Measurements from ENCODE around the gene GARS1.
"Not testable (repeated sequence)": the region's sequence is repeated elsewhere in the genome, so short reads cannot be mapped to it uniquely, and the experiment has no call there.

The GARS1 gene

DNA sequence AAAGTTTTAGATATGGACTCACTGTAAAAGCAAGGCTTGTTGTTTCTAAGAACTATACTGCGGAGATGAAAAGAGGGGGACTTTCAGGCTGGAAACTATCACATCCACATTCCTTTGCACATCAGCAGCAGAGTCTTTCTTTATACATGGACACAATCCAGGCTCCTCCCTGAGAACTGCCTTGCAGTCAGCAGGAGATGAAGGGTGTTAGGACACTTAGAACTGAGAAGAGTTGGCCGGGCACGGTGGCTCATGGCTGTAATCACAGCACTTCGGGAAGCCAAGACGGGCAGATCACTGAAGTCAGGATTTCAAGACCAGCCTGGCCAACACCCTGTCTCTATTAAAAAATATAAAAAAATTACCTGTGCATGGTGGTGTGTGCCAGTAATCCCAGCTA lies 9.7 kb upstream of the GARS1 start:
- no peak for DNase-seq (ENCODE audit: low read depth, low spot score)
- POLR2A ChIA-PET, result no interaction called here
- TF ChIP-seq, protein P1, sequence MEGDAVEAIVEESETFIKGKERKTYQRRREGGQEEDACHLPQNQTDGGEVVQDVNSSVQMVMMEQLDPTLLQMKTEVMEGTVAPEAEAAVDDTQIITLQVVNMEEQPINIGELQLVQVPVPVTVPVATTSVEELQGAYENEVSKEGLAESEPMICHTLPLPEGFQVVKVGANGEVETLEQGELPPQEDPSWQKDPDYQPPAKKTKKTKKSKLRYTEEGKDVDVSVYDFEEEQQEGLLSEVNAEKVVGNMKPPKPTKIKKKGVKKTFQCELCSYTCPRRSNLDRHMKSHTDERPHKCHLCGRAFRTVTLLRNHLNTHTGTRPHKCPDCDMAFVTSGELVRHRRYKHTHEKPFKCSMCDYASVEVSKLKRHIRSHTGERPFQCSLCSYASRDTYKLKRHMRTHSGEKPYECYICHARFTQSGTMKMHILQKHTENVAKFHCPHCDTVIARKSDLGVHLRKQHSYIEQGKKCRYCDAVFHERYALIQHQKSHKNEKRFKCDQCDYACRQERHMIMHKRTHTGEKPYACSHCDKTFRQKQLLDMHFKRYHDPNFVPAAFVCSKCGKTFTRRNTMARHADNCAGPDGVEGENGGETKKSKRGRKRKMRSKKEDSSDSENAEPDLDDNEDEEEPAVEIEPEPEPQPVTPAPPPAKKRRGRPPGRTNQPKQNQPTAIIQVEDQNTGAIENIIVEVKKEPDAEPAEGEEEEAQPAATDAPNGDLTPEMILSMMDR (IDR thresholded peaks at IDR 0.05; ENCODE audit: insufficient read depth, low read length, missing control alignments), result no peak
- CTCF ChIA-PET, result interaction anchor here (2.5 to 4.5 kb wide), 2 partner anchors 11 to 21 kb away, joined by 7 to 15 read pairs; no protein-coding TSS in a partner anchor
- no peak overlapping the region for H3K4me3 ChIP-seq (ENCODE audit: low read depth, low read length)

DNA sequence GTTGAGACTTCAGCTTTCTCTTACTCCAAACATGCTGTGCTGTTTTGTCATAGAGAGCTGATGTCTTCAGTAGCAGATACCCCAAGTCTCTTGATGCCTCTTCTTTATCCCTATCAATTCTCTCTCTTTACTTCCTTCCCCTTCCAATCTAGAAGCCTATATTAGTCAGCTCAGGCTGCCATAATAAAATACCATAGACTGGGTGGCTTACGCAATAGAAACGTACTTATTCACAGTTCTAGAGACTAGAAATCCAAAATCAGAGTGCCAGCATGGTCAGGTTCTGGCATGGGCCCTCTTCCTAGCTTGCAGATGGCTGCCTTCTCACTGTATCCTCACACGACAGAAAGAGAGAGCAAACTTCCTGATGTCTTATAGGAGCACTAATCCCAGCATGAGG lies 9.0 kb upstream of the GARS1 start:
- H3K4me3 ChIP-seq (ENCODE audit: low read depth, low read length), result no peak overlapping the region
- POLR2A ChIA-PET, result no interaction called here
- TF ChIP-seq, protein P1 (IDR thresholded peaks at IDR 0.05; ENCODE audit: insufficient read depth, low read length, missing control alignments), result no peak
- CTCF ChIA-PET, result interaction anchor here (4.5 kb wide), 1 partner anchor 21 kb away, joined by 15 read pairs; no protein-coding TSS in a partner anchor
- no peak for DNase-seq (ENCODE audit: low read depth, low spot score)

DNA sequence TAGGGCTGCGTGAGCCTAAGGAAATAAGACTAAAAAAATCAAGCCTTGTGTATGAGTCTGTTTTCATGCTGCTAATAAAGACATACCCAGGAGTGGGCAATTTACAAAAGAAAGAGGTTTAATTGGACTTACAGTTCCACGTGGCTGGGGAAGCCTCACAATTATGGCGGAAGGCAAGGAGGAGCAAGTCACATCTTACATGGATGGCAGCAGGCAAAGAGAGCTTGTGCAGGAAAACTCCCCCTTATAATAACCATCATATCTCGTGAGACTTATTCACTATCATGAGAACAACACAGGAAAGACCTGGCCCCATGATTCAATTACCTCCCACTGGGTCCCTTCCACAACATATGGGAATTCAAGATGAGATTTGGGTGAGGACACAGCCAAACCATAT lies 7.1 kb upstream of the GARS1 start:
- POLR2A ChIA-PET; H3K4me3 ChIP-seq (ENCODE audit: low read depth, low read length); DNase-seq (ENCODE audit: low read depth, low spot score); CTCF ChIA-PET: not testable (repeated sequence)

DNA sequence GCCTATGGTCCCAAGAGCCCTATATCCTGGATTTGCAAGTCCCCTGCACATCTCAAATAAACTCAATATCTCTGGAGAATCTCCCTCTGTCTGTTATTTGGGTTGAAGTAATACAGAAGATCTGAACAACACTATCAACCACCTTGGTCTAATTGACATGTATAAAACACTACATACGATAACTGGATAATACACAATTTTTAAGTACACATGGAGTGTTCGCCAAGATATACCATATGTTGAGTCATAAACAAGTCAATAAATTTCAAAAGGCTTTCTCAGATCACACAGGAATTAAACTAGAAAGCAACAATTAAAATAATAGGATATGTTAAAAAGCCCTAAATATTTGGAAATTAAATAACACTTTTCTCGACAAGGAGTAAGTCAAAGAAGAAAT lies 5.6 kb upstream of the GARS1 start:
- H3K4me3 ChIP-seq (ENCODE audit: low read depth, low read length), result no peak overlapping the region
- ChIA-PET POLR2A (no interaction called here), CTCF (interaction anchor here (1.0 to 2.0 kb wide), 2 partner anchors 25 to 79 kb away, joined by 3 to 10 read pairs; no protein-coding TSS in a partner anchor)
- no peak for DNase-seq (ENCODE audit: low read depth, low spot score)
- TF ChIP-seq, protein P1 (IDR thresholded peaks at IDR 0.05; ENCODE audit: insufficient read depth, low read length, missing control alignments), result no peak

DNA sequence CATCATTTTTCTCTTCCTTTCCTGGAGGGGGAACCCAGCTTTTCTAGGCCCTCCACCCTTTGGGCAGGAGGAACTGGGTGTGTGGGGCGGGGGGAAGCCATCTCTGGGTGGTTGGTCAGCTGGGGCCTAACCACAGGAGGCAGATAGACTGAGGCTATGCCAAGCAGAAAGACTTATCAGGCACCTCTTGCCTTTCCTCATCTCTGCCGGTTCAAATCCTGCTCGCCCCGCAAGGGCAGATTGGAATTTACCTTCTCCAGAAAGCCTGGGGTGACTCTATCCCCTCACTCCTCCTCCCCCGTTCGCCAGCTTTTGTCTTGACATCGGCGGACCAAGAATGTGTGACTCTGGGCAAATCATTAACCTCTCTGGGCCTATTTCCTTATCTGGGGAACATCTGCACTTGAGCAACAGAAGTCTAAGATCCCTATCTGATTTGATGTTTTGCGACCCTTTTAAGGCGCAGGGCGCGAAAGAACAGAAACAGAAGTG lies 584 bp upstream of the GARS1 start:
- CTCF ChIA-PET, result interaction anchor here (0.8 to 1.0 kb wide), 2 partner anchors 30 to 47 kb away, joined by 3 to 4 read pairs; no protein-coding TSS in a partner anchor

DNA sequence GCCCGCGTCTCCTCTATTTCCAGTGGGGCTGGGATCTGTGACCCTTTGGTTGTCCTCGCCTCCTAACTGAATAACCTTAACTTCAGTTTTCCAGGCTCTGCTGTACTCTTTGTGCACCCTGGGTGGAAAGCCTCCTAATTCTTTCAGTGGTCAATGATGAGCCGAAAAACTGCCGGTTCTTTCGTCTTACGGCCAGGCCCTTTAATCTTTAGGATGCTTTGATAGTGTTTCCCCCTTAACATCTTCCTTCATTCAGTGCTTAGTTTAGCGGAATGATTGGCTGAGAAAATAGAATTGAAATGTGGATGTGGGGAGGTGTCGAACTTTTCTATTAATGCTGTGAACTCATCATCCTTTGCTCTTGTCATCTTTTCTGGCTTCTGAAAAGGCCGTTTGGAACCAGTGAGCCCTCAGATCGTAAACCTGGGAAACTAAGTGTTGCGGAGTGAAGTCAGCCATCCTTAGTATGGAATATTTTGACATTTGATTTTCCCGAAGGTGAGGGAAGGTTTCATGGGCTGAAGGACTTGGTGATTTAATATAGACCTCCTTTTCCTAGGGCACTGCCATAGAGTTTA lies 847 bp downstream of the GARS1 start:
- TF ChIP-seq, protein P1 (IDR thresholded peaks at IDR 0.05; ENCODE audit: insufficient read depth, low read length, missing control alignments), result no peak
- DNase-seq (ENCODE audit: low read depth, low spot score), result no peak
- H3K4me3 ChIP-seq (ENCODE audit: low read depth, low read length), result peak overlapping the region; percentile 96
- ChIA-PET CTCF (no interaction called here), POLR2A (interaction anchor here (0.6 kb wide), 1 partner anchor 24 kb away, joined by 3 read pairs; no protein-coding TSS in a partner anchor)

More for the DNA sequence above, 584 bp upstream of the GARS1 start:
- H3K4me3 ChIP-seq (ENCODE audit: low read depth, low read length), result peak overlapping the region; percentile 96
- POLR2A ChIA-PET, result interaction anchor here (0.6 to 1.2 kb wide), 3 partner anchors 16 to 116 kb away, joined by 3 to 5 read pairs (median 4); partner anchors contain the start of gene NOD1
- TF ChIP-seq, protein P1 (IDR thresholded peaks at IDR 0.05; ENCODE audit: insufficient read depth, low read length, missing control alignments), result no peak
- no peak for DNase-seq (ENCODE audit: low read depth, low spot score)
